HG02840 (cell line): ENCODE measurements around the gene DYNAP.

Experiments used
- ATAC-seq: cut with Tn5 transposase; IDR thresholded peaks from one replicate; pipeline ENCODE4 v1.9.1; 2021; ENCODE audit warnings: mild to moderate bottlenecking, moderate library complexity, moderate number of reproducible peaks; ENCODE audit not compliant: unreplicated experiment, low FRiP score

DYNAP gene

GRCh38 chr18:54630963-54631362 is 39.9 kb downstream of the DYNAP start:
- no peak for ATAC-seq

- no peak for ATAC-seq
Measured at GRCh38 chr18:54636217-54636616, 45.2 kb downstream of the DYNAP start.

- no peak for ATAC-seq
Measured at GRCh38 chr18:54641734-54642133, 50.7 kb downstream of the DYNAP start.

GRCh38 chr18:54647176-54647575 is 56.1 kb downstream of the DYNAP start:
- ATAC-seq = no peak
